Neuronal stem cell (in vitro differentiated cells): ENCODE measurements around the gene ZXDC.

Source experiments
- DNase-seq: peaks from one replicate; pipeline ENCODE4 v3.0.0-alpha.2; 2013; ENCODE audit warnings: low spot score
- H2AFZ ChIP-seq: one replicate; pipeline ENCODE4 v1.6.1; 2013; ENCODE audit warnings: mild to moderate bottlenecking, low read length, inconsistent platforms
- H2AK5ac ChIP-seq: 2 replicates; pipeline ENCODE4 v1.6.1; 2013; ENCODE audit warnings: low read depth, mild to moderate bottlenecking, inconsistent platforms, low read length, moderate library complexity, mixed read lengths
- H2BK120ac ChIP-seq: 2 replicates; pipeline ENCODE4 v1.6.1; 2013; ENCODE audit warnings: low read depth, mild to moderate bottlenecking, inconsistent platforms, low read length, moderate library complexity, mixed read lengths
- H2BK12ac ChIP-seq: one replicate; pipeline ENCODE4 v1.6.1; 2013; ENCODE audit warnings: low read length, inconsistent platforms
- H2BK15ac ChIP-seq: 2 replicates; pipeline ENCODE4 v1.6.1; 2013; ENCODE audit warnings: mild to moderate bottlenecking, low read length, inconsistent platforms, mixed read lengths
- H2BK5ac ChIP-seq: one replicate; pipeline ENCODE4 v1.6.1; 2013; ENCODE audit warnings: inconsistent platforms, mild to moderate bottlenecking, low read length, moderate library complexity
- H3K14ac ChIP-seq: one replicate; pipeline ENCODE4 v1.6.1; 2013; ENCODE audit warnings: low read length, inconsistent platforms
- H3K18ac ChIP-seq: 2 replicates; pipeline ENCODE4 v1.6.1; 2013; ENCODE audit warnings: low read length, inconsistent platforms
- H3K23ac ChIP-seq: 2 replicates; pipeline ENCODE4 v1.6.1; 2013; ENCODE audit warnings: low read depth, mild to moderate bottlenecking, mixed read lengths, low read length, inconsistent platforms; ENCODE audit not compliant: poor library complexity
- H3K27ac ChIP-seq: replicated peaks from 3 replicates; pipeline ENCODE4 v1.5.1; 2013; ENCODE audit warnings: low read length, inconsistent platforms
- H3K27me3 ChIP-seq, 3 experiments: 2 replicates each; pipeline ENCODE4 v1.6.1; 2013; ENCODE audit warnings: low read length in 3 of 3, mild to moderate bottlenecking in 2 of 3, inconsistent platforms in 1 of 3, low read depth in 1 of 3, mixed read lengths in 1 of 3, moderate library complexity in 1 of 3; ENCODE audit not compliant: control insufficient read depth in 3 of 3, insufficient read depth in 3 of 3
- H3K36me3 ChIP-seq, 2 donors: replicated peaks in 1 of 2; 2 replicates each; pipeline ENCODE4 v1.6.1; 2013; ENCODE audit warnings: low read length in 2 of 2; ENCODE audit not compliant: control insufficient read depth in 2 of 2, insufficient read depth in 2 of 2
- H3K4ac ChIP-seq: 2 replicates; pipeline ENCODE4 v1.6.1; 2013; ENCODE audit warnings: inconsistent platforms, mild to moderate bottlenecking, low read length, moderate library complexity
- H3K4me1 ChIP-seq, 2 donors: 1 replicate in 1 of 2; 2 replicates in 1 of 2; pipeline ENCODE4 v1.6.1; 2013; ENCODE audit warnings: low read length in 2 of 2, low read depth in 1 of 2; ENCODE audit not compliant: control insufficient read depth in 2 of 2, insufficient read depth in 1 of 2
- H3K4me2 ChIP-seq: one replicate; pipeline ENCODE4 v1.6.1; 2013; ENCODE audit warnings: mild to moderate bottlenecking, low read length, inconsistent platforms; ENCODE audit not compliant: insufficient read depth, poor library complexity, severe bottlenecking
- H3K4me3 ChIP-seq, 2 donors: 2 replicates each; pipeline ENCODE4 v1.5.1; 2013; ENCODE audit warnings: low read length in 2 of 2, mild to moderate bottlenecking in 2 of 2, inconsistent platforms in 1 of 2, moderate library complexity in 1 of 2
- H3K79me1 ChIP-seq: one replicate; pipeline ENCODE4 v1.6.1; 2013; ENCODE audit warnings: low read depth, mild to moderate bottlenecking, inconsistent platforms, low read length, moderate library complexity
- H3K9ac ChIP-seq: one replicate; pipeline ENCODE4 v1.6.1; 2013; ENCODE audit warnings: mild to moderate bottlenecking, low read depth, low read length, inconsistent platforms; ENCODE audit not compliant: poor library complexity
- H3K9me3 ChIP-seq, 2 donors: replicated peaks in 1 of 2; 2 replicates each; pipeline versions ENCODE3 to v1.6.1; 2013; ENCODE audit warnings: low read length in 2 of 2, mild to moderate bottlenecking in 2 of 2, inconsistent platforms in 1 of 2, low read depth in 1 of 2, mixed read lengths in 1 of 2, moderate library complexity in 1 of 2; ENCODE audit not compliant: control insufficient read depth in 2 of 2, insufficient read depth in 1 of 2
- H4K8ac ChIP-seq: one replicate; pipeline ENCODE4 v1.6.1; 2013; ENCODE audit warnings: low read depth, mild to moderate bottlenecking, inconsistent platforms, low read length, moderate library complexity
- H4K91ac ChIP-seq: one replicate; pipeline ENCODE4 v1.6.1; 2013; ENCODE audit warnings: low read length, low read depth, mild to moderate bottlenecking, inconsistent platforms; ENCODE audit not compliant: poor library complexity
- WGBS, 2 donors: extraction: QIAGEN DNeasy Blood & Tissue Kit; methylation state at CpG; one replicate each; pipeline ENCODE4 v1.1.7; 2013; ENCODE audit warnings: missing lambda C conversion rate in 2 of 2, mixed read lengths in 1 of 2; ENCODE audit not compliant: insufficient read length in 2 of 2, insufficient replicate concordance in 1 of 2; ENCODE audit errors: extremely low coverage in 2 of 2; 5-methylcytosine and 5-hydroxymethylcytosine counted together

The ZXDC gene

DNA sequence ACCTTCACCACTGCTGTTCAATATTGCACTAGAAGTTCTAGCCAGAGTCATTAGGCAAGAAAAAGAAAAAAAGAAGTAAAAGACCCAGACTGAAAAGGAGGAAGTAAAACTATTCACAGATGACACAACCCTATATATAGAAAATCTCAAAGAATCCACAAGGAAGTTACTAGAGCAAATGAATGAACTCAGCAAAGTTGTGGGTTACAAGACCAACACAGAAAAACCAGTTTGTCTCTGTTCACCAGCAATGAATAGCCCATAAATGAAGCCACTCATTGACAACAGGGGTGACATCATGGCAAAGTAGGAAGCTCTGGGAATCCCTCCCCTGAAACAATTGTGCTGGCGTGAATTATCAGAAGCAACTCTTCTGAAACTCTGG is 76.3 kb downstream of the ZXDC start:
- H2BK120ac ChIP-seq = no peak overlapping the region
- no peak overlapping the region for H2BK15ac ChIP-seq
- no peak overlapping the region for H3K4ac ChIP-seq
- peaks cover 5 to 19% of the 10 kb centered on the region in 2 donors for H3K4me1 ChIP-seq
- peaks cover 0 to 26% (median 0%) of the 10 kb centered on the region in 3 experiments for H3K27me3 ChIP-seq
- no peak overlapping the region for H2AK5ac ChIP-seq
- DNase-seq = no peak
- H4K91ac ChIP-seq = no peak overlapping the region
- WGBS, 2 donors = no CpG with 5 or more reads among the region's 1 CpG
- no peak overlapping the region for H2AFZ ChIP-seq
- no peaks in the 10 kb centered on the region for H3K79me1 ChIP-seq
- no peaks in the 10 kb centered on the region for H3K36me3 ChIP-seq
- H3K9ac ChIP-seq = no peak overlapping the region
- H3K23ac ChIP-seq = no peak overlapping the region
- no peak overlapping the region for H3K14ac ChIP-seq
- no peak overlapping the region for H3K18ac ChIP-seq
- H3K27ac ChIP-seq = no peak overlapping the region
- no peaks in the 10 kb centered on the region for H3K9me3 ChIP-seq
- H3K4me3 ChIP-seq = no peak overlapping the region
- no peak overlapping the region for H4K8ac ChIP-seq
- no peak overlapping the region for H2BK5ac ChIP-seq
- H2BK12ac ChIP-seq = no peak overlapping the region
- no peak overlapping the region for H3K4me2 ChIP-seq

DNA sequence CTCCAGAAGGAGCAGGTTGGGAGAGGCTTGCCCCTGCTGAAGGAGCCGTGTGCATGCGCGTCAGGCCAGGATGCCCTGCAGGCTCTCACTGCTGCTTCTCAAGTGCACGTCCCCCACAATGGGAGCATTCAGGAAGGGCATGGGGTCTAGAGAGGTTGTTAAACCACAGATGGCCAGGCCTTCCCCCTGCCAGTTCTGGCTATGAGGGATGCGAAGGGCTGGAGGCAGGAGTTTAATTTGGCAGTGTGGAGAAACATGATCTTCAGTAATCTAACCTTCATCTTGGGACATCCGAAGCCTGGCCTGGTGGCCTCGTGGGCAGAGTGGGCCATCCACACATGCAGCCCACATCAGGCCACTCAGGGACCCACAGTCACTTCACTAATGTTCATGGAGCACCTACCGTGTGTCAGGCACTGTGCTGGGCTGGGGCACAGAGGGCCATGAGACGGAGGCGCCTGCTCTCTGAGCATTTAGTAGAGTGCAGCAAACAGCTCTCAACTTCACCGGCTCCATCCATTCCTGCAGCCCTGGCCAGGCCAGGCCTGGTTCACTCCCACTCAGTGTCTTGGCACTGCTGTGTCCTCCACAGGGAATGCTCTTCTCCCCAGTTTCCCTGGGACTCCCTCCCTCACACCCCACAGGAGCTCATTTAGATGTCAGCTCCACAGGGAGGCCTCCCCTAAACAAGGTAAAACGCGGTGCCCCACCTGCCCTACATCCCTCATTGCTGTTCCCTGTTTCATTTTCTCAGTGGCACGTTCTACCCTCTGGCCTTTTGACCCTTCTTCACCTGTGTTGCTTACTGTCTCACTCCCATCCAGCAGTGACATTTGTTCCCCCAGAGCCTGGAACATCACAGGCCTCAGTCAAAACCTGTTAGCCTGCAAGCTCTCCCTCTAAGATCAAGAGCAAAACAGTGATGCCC is 77.0 kb downstream of the ZXDC start:
- Histone ChIP-seq H3K9ac (no peak overlapping the region), H3K4me1 (peaks cover 8 to 23% of the 10 kb centered on the region in 2 donors), H3K27me3 (peaks cover 0 to 31% (median under 1%) of the 10 kb centered on the region in 3 experiments), H3K4ac (no peak overlapping the region), H3K18ac (no peak overlapping the region), H3K4me2 (no peak overlapping the region), H3K9me3 (no peaks in the 10 kb centered on the region), H4K91ac (no peak overlapping the region), H3K27ac (no peak overlapping the region), H3K23ac (no peak overlapping the region), H3K14ac (no peak overlapping the region), H2AFZ (no peak overlapping the region), H2BK12ac (no peak overlapping the region), H3K4me3 (no peak overlapping the region), H2BK120ac (no peak overlapping the region), H3K79me1 (no peaks in the 10 kb centered on the region), H4K8ac (no peak overlapping the region), H2AK5ac (no peak overlapping the region), H3K36me3 (no peaks in the 10 kb centered on the region), H2BK15ac (peak overlapping the region; percentile 39), H2BK5ac (no peak overlapping the region)
- no peak for DNase-seq
- no CpG with 5 or more reads among the region's 14 CpGs for WGBS, 2 donors

DNA sequence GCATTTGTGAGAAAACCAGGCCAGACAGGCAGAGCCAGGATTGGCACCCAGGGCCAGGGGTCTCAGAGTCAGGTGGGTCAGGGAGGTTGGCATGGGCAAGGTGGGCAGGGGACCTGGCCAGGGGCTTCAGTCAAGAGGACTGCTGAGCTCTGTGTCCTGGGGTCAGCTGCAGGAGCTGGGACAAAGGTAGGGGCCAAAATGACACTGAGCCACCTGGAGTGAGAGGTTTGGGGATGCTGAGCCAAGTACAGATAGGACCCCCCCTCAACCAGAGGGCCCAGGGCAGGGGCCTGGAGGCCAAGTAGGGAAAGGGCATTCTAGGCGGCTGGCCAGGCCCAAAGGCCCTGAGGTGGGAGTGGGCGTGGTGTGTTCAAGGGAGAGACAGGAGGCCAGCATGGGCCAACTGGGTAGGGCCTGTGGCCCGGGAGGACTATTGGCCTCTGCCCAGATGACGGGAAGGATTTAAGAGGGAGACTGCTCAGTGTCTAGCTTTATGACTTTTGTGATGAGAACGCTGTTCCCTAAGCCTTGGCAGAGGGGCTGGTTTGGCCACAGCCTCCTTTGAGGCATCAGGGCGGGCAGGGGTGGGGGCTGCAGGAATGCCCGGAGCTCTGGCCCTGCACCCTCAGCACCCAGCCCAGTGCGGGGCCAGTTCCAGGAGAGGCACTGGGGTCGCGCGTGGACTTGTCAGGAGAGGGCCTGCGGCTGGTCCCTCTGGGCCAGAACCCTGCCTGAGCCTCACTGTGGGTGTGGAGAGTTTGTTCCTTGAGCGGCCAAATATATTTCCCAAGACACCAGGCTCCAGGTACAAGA is 77.9 kb downstream of the ZXDC start:
- Histone ChIP-seq H2BK5ac (no peak overlapping the region), H3K79me1 (no peaks in the 10 kb centered on the region), H2AK5ac (peak overlapping the region; percentile 54), H3K27me3 (peaks cover 0 to 40% (median 3%) of the 10 kb centered on the region in 3 experiments), H2BK120ac (no peak overlapping the region), H3K4me2 (no peak overlapping the region), H2AFZ (no peak overlapping the region), H3K9ac (peak overlapping the region; percentile 74), H3K4me3 (no peak overlapping the region), H3K4me1 (peaks cover 8 to 25% of the 10 kb centered on the region in 2 donors), H3K36me3 (no peaks in the 10 kb centered on the region), H2BK12ac (peak overlapping the region; percentile 18), H3K4ac (no peak overlapping the region), H3K18ac (no peak overlapping the region), H3K9me3 (no peaks in the 10 kb centered on the region), H4K91ac (no peak overlapping the region), H4K8ac (no peak overlapping the region), H2BK15ac (no peak overlapping the region), H3K23ac (no peak overlapping the region), H3K14ac (no peak overlapping the region), H3K27ac (no peak overlapping the region)
- DNase-seq = no peak
- no CpG with 5 or more reads among the region's 13 CpGs for whole genome bisulfite sequencing, 2 donors

DNA sequence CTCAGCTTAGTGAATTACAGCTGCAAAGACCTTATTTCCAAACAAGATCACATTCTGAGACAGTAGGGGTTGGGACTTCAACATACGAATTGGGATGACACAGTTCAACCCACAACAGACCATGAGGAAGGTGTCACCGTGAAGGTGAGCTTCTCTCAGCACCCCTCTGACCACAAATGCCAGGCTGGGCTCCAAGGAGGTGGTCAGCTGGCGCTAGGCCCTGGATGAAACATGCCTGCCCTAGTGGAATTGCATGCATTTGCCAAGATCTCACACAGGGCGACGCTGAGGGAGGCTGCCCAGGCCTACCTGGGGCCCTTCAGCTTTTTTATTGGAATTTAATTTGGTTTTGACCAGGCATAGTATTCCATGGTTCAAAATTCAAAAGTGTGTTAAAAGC is 79.2 kb downstream of the ZXDC start:
- no CpG with 5 or more reads among the region's 5 CpGs for WGBS, 2 donors
- Histone ChIP-seq H3K36me3 (no peaks in the 10 kb centered on the region), H2BK120ac (no peak overlapping the region), H4K8ac (no peak overlapping the region), H2AK5ac (peak overlapping the region; percentile 74), H3K79me1 (no peaks in the 10 kb centered on the region), H2BK12ac (no peak overlapping the region), H2BK5ac (no peak overlapping the region), H3K18ac (no peak overlapping the region), H3K9me3 (no peaks in the 10 kb centered on the region), H2BK15ac (no peak overlapping the region), H3K14ac (no peak overlapping the region), H3K27me3 (peaks cover 0 to 48% (median 3%) of the 10 kb centered on the region in 3 experiments), H4K91ac (no peak overlapping the region), H3K4me1 (peaks cover 8 to 17% of the 10 kb centered on the region in 2 donors), H3K27ac (no peak overlapping the region), H3K4me3 (no peak overlapping the region), H3K4ac (no peak overlapping the region), H3K23ac (no peak overlapping the region), H3K4me2 (no peak overlapping the region), H3K9ac (peak overlapping the region; percentile 40), H2AFZ (no peak overlapping the region)
- DNase-seq = no peak
